Activated CD8-positive, alpha-beta memory T cell treated with anti-CD3 and anti-CD28 coated beads, Interleukin-2, amount 50 U/mL, for 4 hours (primary cell): ENCODE data around the gene CYP2A6.
"Not testable (repeated sequence)": the region's sequence is repeated elsewhere in the genome, so short reads cannot be mapped to it uniquely, and the experiment has no call there.

Source experiments
- DNase-seq: peaks from one replicate; pipeline ENCODE4 v3.0.0-alpha.2; 2020

CYP2A6 gene

GRCh38 chr19:40815223-40815622, 35.0 kb downstream of the CYP2A6 start:
- no peak for DNase-seq

GRCh38 chr19:40813182-40813581, 37.1 kb downstream of the CYP2A6 start:
- DNase-seq = no peak

- DNase-seq = not testable (repeated sequence)
Observed at GRCh38 chr19:40812571-40812970, 37.7 kb downstream of the CYP2A6 start.

GRCh38 chr19:40811478-40812341, 38.5 kb downstream of the CYP2A6 start:
- DNase-seq = no peak

GRCh38 chr19:40810649-40811408, 39.4 kb downstream of the CYP2A6 start:
- peak; percentile 48 for DNase-seq

- no peak for DNase-seq
Observed at GRCh38 chr19:40810160-40810559, 40.1 kb downstream of the CYP2A6 start.

GRCh38 chr19:40809358-40810086, 40.7 kb downstream of the CYP2A6 start:
- no peak for DNase-seq

- no peak for DNase-seq
Observed at GRCh38 chr19:40808497-40808896, 41.8 kb downstream of the CYP2A6 start.

GRCh38 chr19:40808021-40808325, 42.3 kb downstream of the CYP2A6 start:
- DNase-seq = no peak

GRCh38 chr19:40807147-40808020, 42.9 kb downstream of the CYP2A6 start:
- DNase-seq = no peak

- peak; percentile 76 for DNase-seq
Observed at GRCh38 chr19:40806423-40807146, 43.7 kb downstream of the CYP2A6 start.

- DNase-seq = peak; percentile 38
Observed at GRCh38 chr19:40805258-40805868, 44.9 kb downstream of the CYP2A6 start.

GRCh38 chr19:40804783-40805242, 45.4 kb downstream of the CYP2A6 start:
- no peak for DNase-seq

- DNase-seq = peak; percentile 42
Observed at GRCh38 chr19:40803857-40804782, 46.1 kb downstream of the CYP2A6 start.

GRCh38 chr19:40803170-40803856, 46.9 kb downstream of the CYP2A6 start:
- DNase-seq = no peak

- DNase-seq = no peak
Observed at GRCh38 chr19:40802300-40803169, 47.7 kb downstream of the CYP2A6 start.

- DNase-seq = no peak
Observed at GRCh38 chr19:40801426-40802299, 48.6 kb downstream of the CYP2A6 start.
